HG02852 (cell line): ENCODE data around the gene TRIP4.
"Not testable (repeated sequence)": the region's sequence is repeated elsewhere in the genome, so short reads cannot be mapped to it uniquely, and the experiment has no call there.

Experiments used
- ATAC-seq: cut with Tn5 transposase; IDR thresholded peaks from one replicate; pipeline ENCODE4 v1.9.1; 2021; ENCODE audit warnings: mild to moderate bottlenecking, moderate library complexity; ENCODE audit not compliant: unreplicated experiment

The TRIP4 gene

DNA sequence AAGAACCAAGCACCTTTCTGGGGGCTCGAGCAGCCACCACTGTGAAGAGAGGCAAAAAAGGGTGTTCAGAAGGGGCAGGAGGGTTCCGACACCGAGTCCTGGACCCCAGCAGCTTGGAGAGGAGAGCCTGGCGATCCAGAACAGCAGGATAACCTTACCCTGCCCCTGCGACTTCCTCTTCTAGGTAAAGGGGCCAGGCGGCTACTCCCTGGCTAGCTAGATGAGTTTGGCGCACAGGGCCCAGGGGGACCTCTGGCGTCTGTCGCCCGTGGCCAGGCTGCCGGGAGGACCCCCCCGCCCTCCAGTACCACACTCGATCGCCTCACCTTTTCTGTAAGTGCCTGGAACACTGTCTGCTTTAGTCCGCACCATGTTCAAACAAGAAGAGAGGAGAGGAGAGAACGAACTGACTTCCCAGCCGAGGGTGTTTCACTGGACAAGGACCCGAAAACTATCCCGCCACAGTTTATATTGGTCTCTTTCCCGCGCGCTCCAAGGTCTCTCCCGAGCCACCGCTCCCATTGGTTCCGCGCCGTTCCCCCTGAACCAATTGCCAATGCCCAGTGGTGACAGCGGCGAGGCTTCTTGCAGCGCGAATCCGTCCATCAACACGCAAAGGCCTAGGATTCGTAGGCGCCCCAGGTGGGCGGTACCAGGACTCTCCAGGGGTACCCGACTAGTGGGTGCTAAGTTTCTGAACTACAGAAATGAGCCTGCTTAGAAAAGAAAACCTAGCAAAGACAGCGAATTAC lies 6.5 kb upstream of the TRIP4 start, which contains the start of gene PCLAF:
Gene PCLAF, minus strand, starts transcription at position 442 of the 752 bp plus-strand sequence. Its CDS starts 70 bp downstream, at position 372.
- peak; percentile 99 for ATAC-seq

DNA sequence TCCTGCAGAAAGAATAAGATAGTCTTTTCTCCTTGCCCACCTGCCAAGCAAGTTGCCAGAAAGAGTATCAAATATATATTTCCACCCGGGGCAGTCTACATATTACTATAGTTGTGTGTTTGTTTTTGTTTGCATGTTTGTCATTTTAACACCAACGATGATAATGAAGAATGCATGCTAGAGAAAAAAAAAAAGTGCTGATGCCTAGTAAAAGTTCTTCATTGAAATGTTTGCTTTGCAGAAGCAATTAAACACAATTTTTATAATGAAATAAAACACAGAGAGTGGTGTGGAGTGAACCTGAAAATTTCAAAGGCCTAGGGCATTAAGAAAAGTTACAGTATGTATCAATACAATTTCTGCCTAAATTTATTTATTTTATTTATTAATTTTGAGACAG lies 3.9 kb upstream of the TRIP4 start:
- ATAC-seq, result no peak

DNA sequence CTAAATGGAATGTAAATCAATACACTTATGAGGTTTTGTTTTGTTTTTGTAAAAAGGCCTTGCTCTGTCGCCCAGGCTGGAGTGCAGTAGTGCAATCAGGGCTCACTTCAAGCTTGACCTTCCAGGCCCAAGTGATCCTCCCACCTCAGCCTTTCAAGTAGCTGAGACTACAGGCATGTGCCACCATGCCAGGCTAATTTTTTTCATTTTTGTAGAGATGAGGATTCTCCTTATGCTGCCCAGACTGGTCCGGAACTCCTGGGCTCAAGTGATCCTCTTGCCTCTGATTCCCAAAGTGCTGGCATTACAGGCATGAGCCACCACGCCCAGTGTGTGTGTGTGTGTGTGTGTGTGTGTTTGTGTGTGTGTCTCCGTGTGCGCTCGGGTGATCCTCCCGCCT lies 1.3 kb upstream of the TRIP4 start:
- ATAC-seq, result no peak

DNA sequence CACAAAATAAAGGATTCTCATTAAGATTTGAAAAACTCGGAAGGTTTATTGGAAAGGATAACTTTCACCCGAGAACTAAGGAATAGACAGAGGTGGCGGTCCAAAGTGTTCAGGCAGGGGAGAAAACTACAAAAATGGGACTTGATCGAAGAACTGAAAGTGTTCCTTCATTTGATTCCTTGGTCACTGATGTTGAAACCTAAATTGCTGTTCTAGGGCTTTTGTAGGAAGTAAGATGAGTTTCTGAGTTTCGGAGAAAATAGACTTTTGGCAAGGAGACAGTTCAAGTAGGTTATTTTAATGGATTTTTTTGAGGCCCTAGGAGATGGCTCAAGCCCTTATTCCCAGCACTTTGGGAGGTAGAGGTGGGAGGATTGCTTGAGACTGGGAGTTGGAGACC lies 1.4 kb downstream of the TRIP4 start:
- ATAC-seq, result no peak

DNA sequence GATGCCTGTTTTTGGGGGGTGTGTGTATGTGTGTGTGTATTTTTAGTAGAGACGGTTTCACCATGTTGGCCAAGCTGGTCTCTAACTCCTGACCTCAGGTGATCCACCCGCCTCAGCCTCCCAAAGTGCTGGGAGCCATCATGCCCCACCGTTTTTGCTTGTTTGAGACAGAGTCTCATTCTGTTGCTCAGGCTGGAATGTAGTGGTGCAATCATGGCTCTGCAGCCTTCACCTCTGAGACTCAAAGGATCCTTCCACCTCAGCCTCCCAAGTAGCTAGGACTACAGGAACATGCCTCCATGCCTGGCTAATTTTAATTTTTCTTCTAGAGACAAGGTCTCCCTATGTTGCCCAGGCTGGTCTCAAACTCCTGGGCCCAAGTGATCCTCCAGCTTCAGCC lies 4.8 kb downstream of the TRIP4 start:
- not testable (repeated sequence) for ATAC-seq

DNA sequence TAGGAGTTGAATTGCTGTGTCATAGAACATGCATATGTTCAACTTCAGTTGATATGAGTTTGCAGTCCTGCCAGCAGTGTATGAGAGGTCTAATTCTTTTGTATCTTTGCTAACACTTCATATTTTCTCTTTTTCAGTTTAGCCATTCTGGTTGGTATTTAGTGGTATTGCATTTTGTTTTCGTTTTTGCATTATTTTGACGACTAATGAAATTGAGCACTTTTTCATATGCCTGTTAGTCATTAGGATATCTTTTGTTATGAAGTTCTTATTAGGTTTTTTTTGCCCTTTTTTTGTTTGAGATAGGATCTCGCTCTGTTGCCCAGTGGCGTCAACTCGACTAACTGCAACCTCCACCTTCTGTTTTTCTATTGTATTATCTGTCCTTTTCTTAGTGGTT lies 9.2 kb downstream of the TRIP4 start:
- no peak for ATAC-seq

DNA sequence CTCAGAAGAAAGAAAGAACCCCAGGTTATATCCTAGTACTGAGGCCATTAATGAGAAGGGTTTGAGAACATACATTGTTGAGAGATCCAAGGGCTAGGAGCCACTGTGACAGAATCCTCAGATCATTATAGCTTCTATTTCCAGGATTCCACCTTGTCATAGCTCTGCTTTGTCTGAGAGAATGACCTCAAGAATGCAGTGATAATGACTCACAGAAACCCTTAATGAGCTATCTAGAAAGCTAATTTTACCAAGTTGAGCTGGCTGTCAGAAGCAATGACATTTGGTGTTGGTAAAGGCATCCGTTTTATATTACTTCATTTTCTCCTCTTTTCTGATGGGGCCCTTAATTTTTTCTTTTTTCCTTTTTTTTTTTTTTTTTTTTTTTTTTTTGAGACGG lies 10.9 kb downstream of the TRIP4 start:
- ATAC-seq, result no peak

DNA sequence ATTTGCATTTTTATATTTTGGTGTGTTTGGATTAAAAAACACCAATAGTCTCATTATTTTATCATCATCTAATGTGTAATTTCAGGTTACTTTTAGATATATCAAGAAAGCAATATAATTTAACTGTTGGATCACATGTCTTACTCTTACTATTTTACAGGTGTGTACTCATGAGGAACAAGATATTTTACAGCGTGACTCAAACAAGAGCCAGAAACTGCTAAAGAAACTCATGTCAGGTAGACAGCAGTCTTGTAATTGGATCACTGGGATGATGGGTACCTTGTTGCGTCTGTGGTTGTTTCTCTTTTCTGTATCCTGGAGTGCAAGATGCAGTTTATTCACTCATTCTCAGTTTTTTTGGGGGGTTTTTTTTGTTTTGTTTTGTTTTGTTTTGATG lies 12.9 kb downstream of the TRIP4 start:
- no peak for ATAC-seq

DNA sequence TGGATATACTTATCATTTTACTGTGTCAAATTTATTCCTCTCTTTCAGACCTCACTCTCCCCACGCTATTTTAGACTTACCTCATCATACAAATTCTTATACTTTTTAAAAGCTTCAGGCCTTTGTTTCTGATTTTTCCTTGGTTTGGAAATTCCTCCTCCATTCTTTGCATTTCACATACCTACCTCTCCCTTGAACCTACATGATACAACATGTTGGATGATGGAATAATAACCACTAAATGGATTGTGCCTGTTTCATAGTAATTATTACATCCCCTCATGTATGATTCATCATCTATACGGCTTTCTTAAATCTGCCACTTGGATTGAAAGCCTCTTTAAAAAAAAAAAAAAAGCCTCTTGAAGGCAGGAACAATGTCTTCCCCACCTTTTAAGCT lies 24.6 kb downstream of the TRIP4 start:
- ATAC-seq, result no peak

DNA sequence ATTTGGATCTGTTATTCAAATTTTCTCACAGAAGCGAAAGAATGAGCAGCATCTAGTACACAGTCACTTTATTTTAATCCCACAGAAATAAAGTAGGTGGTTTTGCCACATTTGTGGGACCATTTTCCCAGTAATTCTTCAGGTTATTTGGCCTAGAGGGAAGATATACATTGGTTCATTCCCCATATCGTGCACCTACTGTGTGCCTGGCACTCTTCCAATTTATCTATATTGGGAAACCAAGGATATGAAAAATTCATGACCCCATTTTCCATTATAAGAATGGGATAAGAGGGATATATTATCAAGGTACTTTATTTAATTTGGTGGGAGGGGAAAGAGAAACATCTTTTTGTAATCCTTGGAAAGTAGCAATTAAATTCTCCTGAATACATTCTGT lies 35.1 kb downstream of the TRIP4 start:
- no peak for ATAC-seq

DNA sequence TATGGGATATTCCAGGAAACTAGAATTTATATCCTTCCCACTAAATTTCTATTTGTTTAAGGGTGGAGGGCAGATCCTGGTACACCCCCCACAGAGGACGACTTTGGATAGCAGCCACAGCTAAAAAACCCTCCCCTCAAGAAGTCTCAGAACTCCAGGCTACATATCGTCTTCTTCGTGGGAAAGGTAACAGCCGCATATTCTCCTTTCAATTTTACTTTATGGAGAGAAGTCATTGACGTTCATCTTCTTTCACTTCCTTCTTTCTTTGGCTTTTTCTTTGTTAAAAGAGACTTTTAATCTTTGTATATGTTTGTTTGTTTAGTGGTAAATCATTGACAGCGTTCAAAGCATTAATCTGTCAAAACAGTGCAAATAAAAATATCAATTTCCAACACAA lies 36.3 kb downstream of the TRIP4 start:
- no peak for ATAC-seq

DNA sequence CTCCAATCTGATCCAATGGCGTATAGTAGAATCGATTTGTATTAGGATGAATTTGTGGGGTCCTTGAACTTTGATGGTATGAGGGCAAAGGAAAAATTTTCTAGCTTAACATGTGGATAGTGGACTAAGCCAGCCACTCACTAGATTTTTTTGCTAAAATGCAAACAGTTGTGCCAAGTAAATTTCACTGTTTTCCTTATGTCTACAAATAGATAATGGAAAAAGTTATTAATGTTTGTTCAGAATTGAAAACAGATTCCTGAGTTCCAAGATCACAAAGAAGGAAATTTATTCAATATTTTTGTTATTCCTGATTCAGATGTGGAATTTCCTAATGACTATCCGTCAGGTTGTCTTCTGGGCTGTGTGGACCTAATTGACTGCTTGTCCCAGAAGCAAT lies 37.6 kb downstream of the TRIP4 start:
- no peak for ATAC-seq

DNA sequence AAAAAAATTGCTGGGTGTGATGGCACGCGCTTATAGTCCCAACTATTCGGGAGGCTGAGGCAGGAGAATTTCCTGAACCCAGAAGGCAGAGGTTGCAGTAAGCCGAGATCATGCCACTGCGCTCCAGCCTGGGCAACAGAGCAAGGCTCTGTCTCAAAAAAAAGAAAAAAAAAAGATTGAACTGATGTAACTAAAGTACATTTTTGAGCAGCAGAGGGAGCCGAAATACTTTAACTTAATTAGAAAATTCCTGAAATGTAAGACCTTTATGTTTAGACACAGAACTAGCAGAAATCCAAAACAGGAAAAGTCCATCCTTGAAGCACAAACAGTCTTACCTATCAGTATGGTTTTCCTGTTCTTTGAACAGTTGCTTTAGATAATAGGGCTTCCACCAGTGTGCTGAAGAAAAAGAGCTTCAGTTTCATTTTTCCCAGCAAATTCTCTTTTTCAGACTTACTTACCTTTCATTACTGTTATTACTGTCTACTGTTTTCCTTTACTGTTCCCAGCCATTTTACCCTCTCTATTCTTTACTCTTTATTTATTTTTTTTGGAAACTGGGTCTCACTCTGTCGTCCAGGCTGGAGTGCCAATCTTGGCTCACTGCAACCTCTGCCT lies 39.3 kb downstream of the TRIP4 start:
- no peak for ATAC-seq

DNA sequence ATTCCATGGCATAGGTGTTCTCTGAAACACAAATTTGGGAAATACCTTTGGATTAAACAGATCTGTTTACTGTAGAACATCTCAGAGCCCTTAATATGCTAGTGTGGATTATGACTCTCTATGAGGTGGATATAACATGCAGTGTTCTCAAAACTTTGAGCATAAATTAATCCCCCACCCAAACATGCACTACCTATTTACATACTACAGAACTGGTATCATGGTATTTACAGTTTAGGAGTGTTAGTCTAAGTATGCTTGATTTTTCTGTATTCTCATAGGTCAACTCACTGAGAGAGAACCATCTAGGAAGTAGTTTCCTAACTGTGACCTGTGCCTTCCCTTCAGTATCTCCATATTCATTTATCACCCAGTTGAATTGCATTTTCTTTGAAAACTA lies 41.8 kb downstream of the TRIP4 start:
- no peak for ATAC-seq

DNA sequence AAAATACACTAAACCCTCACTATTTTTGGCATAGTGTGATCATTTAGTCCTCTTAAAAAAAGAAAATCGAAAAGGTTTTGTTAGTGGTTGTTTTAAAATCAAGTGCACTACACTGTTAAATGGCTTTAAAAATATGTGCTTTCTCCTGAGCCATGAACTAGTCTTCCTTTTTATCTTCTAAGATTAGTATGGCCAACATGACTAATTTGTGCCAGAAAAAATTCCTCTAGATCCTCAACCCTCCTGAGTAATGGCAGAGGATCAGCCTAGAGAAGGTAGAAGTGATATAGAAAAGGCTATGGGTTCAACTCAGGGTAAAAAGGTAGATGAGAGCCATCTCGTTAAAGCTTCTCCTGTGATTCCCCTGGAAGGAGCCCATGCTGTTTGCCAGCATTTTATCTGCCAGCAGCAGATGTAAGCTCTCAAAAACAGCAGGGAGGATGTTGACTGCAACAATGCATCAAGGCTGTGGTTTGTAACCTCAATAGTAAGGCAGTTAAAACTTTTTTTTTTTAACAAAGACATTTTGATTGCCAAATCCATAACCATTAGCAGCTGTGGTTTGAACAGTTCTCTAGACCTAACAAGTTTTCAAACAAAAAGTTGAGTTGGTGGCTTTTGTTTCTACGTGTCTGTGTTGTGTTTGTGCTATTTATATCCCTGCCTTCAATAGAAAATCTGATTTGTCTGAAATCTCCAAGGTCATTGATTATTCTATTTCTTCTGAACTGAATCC lies 42.5 kb downstream of the TRIP4 start:
- ATAC-seq, result no peak

DNA sequence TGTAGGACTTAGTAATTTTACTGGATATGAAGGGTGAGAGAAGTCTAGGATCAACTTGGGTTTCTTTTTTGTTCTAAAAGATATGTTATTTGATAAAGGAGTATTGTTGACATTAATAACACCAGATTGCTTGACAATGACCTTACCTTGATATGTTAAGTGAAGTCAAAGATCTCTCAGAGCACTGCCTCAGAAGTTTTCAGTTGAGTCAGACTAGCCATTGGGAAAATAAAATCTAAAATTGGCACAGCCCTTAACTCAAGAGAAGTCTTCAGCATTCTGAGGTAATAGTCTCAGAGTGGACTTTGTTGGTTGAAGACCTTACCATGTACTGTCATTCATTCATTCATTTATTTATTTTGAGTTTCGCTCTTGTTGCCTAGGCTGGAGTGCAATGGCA lies 50.3 kb downstream of the TRIP4 start:
- ATAC-seq, result no peak

DNA sequence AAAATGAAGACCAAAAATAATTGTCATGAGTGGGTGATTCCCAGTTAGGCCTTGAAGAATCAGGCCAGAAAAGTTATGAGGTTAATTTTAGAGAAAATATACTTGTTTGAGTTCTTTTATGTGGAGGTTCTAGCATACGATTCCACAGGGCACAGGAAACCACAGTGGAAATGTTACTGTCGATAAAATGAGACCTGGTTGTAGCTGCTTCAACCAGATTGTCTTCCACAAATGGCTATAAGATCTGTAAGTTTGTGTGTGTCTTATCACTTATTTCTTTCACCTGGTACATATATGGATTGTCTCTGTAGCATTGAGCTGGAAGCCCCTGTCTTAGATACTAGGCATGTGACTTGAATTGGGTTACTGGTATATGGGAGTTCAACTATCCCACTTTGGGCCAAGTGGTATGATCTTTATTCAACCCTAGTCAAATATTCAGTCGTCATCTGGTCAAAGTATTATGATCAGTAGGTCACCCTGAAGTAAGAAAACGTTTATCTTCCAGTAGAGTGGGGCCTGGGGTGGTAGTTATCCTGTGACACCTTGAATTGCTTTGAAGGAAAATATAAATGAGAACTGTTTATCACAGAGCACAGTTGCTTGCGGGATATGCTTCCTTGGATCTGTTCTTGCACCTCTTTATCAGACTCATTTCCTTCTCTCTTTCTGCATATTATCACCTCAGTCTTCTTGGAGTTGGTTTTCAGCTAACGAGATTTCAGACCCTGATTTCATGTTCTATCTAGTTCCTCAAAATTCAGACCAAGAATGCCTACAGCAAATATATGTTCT lies 51.2 kb downstream of the TRIP4 start:
- ATAC-seq, result no peak

DNA sequence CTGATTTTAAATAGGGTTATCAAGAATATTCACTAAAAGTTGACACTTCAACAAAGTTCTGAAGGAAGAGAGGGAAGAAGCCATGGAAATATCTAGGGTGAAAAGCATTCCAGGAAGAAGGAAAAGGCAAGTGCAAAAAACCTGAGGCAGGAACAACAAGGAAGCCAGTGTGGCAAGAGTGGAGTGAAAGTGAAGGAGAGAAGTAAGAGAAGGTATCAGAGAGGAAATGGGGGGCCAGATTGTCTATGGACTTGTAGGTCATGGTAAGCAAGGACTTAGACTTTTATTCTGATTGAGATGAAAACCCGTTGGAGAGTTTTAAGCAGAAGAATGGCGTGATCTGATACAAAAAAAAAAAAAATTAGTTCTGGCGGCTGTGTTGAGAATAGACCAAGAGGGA lies 54.2 kb downstream of the TRIP4 start:
- ATAC-seq, result no peak

DNA sequence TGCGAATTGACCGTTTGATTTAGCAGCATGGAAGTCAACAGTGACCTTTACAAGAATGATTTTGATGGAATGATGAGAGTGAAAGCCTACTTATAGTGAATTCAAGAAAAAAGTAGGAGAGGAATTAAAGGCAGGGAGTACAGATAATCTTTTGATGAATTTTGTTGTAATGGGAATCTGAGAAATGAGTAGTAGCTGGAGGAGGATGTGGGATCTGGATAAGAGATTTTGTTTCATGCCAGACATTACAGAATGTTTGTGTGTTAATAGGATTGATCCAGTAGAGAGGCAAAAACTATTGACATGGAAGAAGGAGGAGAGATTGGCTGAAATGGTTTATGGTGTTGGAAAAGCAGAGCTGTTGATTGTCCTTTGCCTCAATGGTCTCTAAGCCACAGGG lies 55.4 kb downstream of the TRIP4 start:
- no peak for ATAC-seq

DNA sequence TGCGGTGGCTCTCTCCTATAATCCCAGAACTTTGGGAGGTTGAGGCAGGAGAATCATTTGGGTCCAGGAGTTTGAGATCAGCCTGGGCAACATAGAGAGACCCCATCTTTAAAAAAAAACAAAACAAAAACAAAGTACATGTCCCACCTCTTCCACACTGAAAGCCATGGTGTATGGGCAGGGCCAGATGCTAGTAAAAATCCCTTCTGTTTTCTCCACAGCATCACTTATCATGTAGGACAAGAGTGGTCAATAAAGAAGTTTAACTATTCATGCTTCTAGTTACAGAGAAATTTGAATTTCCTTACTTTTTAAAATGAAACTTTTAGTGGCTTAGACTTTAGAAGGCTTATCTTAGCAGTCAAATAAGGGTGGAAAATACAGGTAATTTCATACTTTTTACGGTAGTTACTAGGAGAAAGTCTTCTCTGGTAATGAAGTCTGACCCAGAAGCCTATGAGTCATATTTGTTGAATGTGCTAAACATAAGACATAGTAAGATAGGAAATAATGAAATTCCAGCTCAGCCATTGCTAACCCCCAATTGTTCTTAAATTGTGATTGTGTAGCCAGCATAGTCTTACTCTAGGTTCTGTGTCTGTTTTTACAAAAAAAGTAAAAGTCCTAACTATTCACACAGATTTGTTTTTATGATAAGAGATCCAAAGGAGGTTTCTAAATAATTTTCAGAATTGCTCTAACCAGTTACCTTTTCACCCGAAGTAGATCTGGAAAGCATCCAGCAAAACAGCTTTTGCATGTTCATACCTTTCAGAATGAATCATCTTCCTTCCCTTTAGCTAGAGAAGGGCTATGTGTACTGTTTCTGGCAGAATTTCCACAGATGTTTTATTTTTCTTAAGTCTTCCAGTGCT lies 56.3 kb downstream of the TRIP4 start:
- peak; percentile 59 for ATAC-seq
